Esophagus muscularis mucosa (tissue), 4 donors: ENCODE results near the gene ROMO1. TPM values are rescaled to one million over a fixed set of nuclear protein-coding genes. Genes with fewer than 3 reads are reported as not detected.
"Not testable (repeated sequence)": the region's sequence is repeated elsewhere in the genome, so short reads cannot be mapped to it uniquely, and the experiment has no call there.

ENCODE experiments used
- DNase-seq: peaks from one replicate; pipeline ENCODE4 v3.0.0-alpha.2; 2017; ENCODE audit errors: extremely low spot score
- H3K27ac ChIP-seq, 4 donors: fragments of 200-600 bp; sonication (generic); replicated peaks in 1 of 4; 1 replicate in 3 of 4; 2 replicates in 1 of 4; pipeline ENCODE4 v1.5.1; 2016 to 2019; ENCODE audit warnings: mild to moderate bottlenecking in 1 of 4
- H3K27me3 ChIP-seq, 4 donors: fragments of 200-600 bp; sonication (generic); one replicate each; pipeline versions ENCODE4 v1.5.1 to v1.6.0; 2016 to 2019
- H3K36me3 ChIP-seq, 4 donors: fragments of 200-600 bp; sonication (generic); one replicate each; pipeline ENCODE4 v1.5.1; 2016 to 2019
- H3K4me1 ChIP-seq, 4 donors: fragments of 200-600 bp; sonication (generic); one replicate each; pipeline ENCODE4 v1.5.1; 2016 to 2019
- H3K4me3 ChIP-seq, 4 donors: fragments of 200-600 bp; sonication (generic); 1 replicate in 2 of 4; 2 replicates in 2 of 4; pipeline ENCODE4 v1.5.1; 2016 to 2019; ENCODE audit warnings: mild to moderate bottlenecking in 4 of 4, moderate library complexity in 1 of 4
- H3K9me3 ChIP-seq, 4 donors: fragments of 200-600 bp; sonication (generic); 1 replicate in 3 of 4; 2 replicates in 1 of 4; pipeline ENCODE4 v1.5.1; 2016 to 2019
- EP300 ChIP-seq: sonication (generic); formaldehyde crosslinking; IDR thresholded peaks from one replicate; pipeline ENCODE4 v1.6.1; 2017; ENCODE audit warnings: antibody characterized with exemption
- POLR2A ChIP-seq: fragments of 450-650 bp; IDR thresholded peaks from one replicate; pipeline ENCODE4 v1.6.1; 2017; ENCODE audit warnings: antibody characterized with exemption, moderate library complexity, mild to moderate bottlenecking, low read depth
- POLR2AphosphoS5 ChIP-seq, 2 donors: sonication (generic); formaldehyde crosslinking; IDR thresholded peaks; one replicate each; pipeline ENCODE4 v1.6.1; 2017; ENCODE audit warnings: antibody characterized with exemption in 2 of 2
- WGBS: methylation state at CpG from one replicate; pipeline ENCODE4 v1.1.5; 2018; 5-methylcytosine and 5-hydroxymethylcytosine counted together
- intact Hi-C: fragments of 100-400 bp; cut with DNase I; formaldehyde crosslinking; loops from one replicate; pipeline ENCODE4 v1.15.1; 2023
- total RNA-seq, 4 donors: library from RNA; depleted of rRNA; stranded (reverse); fragments of >200 nt; gene quantifications; one replicate each; pipeline versions ENCODE4 v1.1.0 to v1.2.1, GENCODE V29; 2016
- TF ChIP-seq, protein P1 (sequence below), 3 experiments: fragments of 200-600 bp in 2 of 3; fragments of 450-650 bp in 1 of 3; sonication (generic) in 2 of 3; IDR thresholded peaks; one replicate each; pipeline ENCODE4 v1.5.1; 2017 to 2019; ENCODE audit warnings: antibody characterized with exemption in 3 of 3, mild to moderate bottlenecking in 2 of 3, moderate library complexity in 1 of 3

ROMO1 gene
- total RNA-seq, 4 donors from 2014 or later: 159 to 360 (median 263) TPM

DNA sequence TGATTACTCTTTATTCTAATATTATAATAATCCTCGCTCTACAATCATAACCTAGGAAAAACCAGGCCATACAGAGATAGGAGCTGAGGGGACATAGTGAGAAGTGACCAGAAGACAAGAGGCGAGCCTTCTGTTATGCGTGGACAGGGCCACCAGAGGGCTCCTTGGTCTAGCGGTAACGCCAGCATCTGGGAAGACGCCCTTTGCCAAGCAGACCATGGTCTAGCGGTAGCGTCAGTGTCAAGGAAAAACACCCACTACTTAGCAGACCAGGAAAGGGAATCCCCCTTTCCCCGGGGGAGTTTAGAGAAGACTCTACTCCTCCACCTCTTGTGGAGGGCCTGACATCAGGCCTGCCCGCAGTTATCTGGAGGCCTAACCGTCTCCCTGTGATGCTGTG is 12.3 kb upstream of the ROMO1 start:
- H3K27me3 ChIP-seq, intact Hi-C loops, H3K9me3 ChIP-seq, H3K27ac ChIP-seq, H3K4me3 ChIP-seq, H3K4me1 ChIP-seq: not testable (repeated sequence)
- peak; percentile 12 for DNase-seq
- WGBS: 85% methylated on average over 11 of the region's 11 CpGs
- TF ChIP-seq, protein P1, sequence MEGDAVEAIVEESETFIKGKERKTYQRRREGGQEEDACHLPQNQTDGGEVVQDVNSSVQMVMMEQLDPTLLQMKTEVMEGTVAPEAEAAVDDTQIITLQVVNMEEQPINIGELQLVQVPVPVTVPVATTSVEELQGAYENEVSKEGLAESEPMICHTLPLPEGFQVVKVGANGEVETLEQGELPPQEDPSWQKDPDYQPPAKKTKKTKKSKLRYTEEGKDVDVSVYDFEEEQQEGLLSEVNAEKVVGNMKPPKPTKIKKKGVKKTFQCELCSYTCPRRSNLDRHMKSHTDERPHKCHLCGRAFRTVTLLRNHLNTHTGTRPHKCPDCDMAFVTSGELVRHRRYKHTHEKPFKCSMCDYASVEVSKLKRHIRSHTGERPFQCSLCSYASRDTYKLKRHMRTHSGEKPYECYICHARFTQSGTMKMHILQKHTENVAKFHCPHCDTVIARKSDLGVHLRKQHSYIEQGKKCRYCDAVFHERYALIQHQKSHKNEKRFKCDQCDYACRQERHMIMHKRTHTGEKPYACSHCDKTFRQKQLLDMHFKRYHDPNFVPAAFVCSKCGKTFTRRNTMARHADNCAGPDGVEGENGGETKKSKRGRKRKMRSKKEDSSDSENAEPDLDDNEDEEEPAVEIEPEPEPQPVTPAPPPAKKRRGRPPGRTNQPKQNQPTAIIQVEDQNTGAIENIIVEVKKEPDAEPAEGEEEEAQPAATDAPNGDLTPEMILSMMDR (IDR thresholded peaks at IDR 0.05): peak in 1 of 3 experiments; percentile 24
- H3K36me3 ChIP-seq: peaks cover 36 to 92% (median 59%) of the 10 kb centered on the region in 4 donors

DNA sequence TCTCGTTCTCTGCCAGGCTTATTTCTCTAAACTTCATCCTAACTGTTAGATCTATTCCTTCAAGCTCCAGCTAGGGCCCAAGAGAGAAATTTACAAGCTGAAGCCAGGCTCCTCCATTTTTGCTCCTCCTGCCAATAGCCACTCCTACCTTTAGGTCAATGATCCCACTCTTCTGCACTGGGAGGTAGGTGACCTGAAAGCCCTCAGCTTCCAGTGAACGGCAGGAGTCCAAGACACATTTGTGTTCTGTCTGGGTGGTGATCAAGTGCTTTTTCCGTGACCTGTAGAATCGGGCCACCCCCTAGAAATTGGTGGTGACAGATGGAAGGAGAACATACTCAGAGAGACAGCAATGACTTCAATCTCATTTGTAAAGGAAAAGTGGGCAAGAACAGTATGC is 8.9 kb upstream of the ROMO1 start:
- intact Hi-C loops: no loop called here
- Histone ChIP-seq H3K27me3 (no peaks in the 10 kb centered on the region), H3K4me1 (no peaks in the 10 kb centered on the region), H3K27ac (no peak overlapping the region), H3K9me3 (no peaks in the 10 kb centered on the region), H3K4me3 (no peak overlapping the region), H3K36me3 (peaks cover 38 to 99% (median 84%) of the 10 kb centered on the region in 4 donors)
- WGBS: 94% methylated on average over 4 of the region's 4 CpGs
- DNase-seq: peak; percentile 68
- TF ChIP-seq POLR2A (no peak), POLR2AphosphoS5 (IDR thresholded peaks at IDR 0.05) (no peak), EP300 (no peak)
- TF ChIP-seq, protein P1 (IDR thresholded peaks at IDR 0.05): no peak

DNA sequence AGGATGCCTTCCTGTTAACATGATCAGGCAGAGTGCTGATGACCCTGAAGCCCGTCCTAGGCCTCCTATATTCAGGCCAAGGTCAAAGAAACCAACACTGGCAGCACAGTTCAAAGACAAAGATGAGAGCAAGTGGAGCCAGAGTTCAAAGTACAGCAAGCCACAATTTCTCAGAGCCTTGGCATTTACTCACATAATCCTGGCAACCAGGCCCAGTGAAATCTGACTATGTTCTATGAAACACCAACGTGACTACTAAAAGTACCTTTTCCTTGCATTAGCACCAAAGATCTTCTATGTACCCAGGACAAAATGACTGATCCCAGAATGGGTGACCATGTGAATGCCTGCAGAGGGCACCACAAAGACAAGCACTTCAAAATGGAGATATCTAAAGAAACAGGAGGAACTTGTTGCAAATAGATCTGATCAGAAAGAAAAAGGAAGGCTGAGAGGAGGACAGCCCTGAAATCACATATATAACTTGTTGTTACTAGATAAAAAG is 3.9 kb upstream of the ROMO1 start:
- DNase-seq: peak; percentile 26
- H3K36me3 ChIP-seq: peaks cover 14 to 63% (median 57%) of the 10 kb centered on the region in 4 donors
- intact Hi-C loops: no loop called here
- no peaks in the 10 kb centered on the region for H3K27me3 ChIP-seq
- H3K27ac ChIP-seq: no peak overlapping the region
- WGBS: 91% methylated on average over 2 of the region's 2 CpGs
- TF ChIP-seq, protein P1 (IDR thresholded peaks at IDR 0.05): no peak
- no peak for TF ChIP-seq EP300
- TF ChIP-seq POLR2A: no peak
- TF ChIP-seq POLR2AphosphoS5 (IDR thresholded peaks at IDR 0.05): no peak
- no peaks in the 10 kb centered on the region for H3K9me3 ChIP-seq
- H3K4me1 ChIP-seq: peaks cover 19 to 27% (median 24%) of the 10 kb centered on the region in 4 donors
- no peak overlapping the region for H3K4me3 ChIP-seq

DNA sequence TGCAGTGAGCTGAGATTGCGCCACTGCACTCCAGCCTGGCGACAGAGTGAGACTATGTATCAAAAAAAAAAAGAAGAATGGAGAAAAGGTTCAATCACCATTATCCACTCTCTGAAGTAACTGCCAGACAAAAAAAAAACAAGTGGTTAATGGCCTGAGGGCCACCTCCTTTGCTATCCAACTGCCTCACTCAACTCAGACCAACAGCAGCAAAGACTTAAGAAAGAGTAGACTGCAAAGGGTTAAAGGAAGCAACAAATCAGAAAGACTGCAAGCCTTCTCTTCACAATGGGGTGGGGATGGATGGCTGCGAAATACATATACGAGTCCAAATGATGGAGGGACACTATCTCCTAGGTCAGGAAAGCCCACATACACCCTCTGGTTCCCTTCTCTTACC is 3.2 kb upstream of the ROMO1 start:
- no peak for DNase-seq
- WGBS: 87% methylated on average over 4 of the region's 4 CpGs
- H3K27me3 ChIP-seq: no peaks in the 10 kb centered on the region
- H3K27ac ChIP-seq: no peak overlapping the region
- H3K9me3 ChIP-seq: no peaks in the 10 kb centered on the region
- peaks cover 19 to 34% (median 29%) of the 10 kb centered on the region in 4 donors for H3K4me1 ChIP-seq
- intact Hi-C loops: no loop called here
- peaks cover 14 to 57% (median 54%) of the 10 kb centered on the region in 4 donors for H3K36me3 ChIP-seq
- H3K4me3 ChIP-seq: no peak overlapping the region
- TF ChIP-seq POLR2A (no peak), EP300 (no peak), POLR2AphosphoS5 (IDR thresholded peaks at IDR 0.05) (no peak)
- TF ChIP-seq, protein P1 (IDR thresholded peaks at IDR 0.05): no peak
